NCI-H2107 (cell line): ENCODE data around the gene SLC4A3.

Experiments used
- DNase-seq: peaks from one replicate; lab custom pipeline; 2025; lab: John Stamatoyannopoulos, UW

Gene SLC4A3

GRCh38 chr2:219631904-219632759 lies 4.7 kb downstream of the SLC4A3 start:
- DNase-seq, result no peak

GRCh38 chr2:219632760-219633105 lies 5.3 kb downstream of the SLC4A3 start:
- no peak for DNase-seq

- DNase-seq, result no peak
Measured at GRCh38 chr2:219633276-219634065, 6.0 kb downstream of the SLC4A3 start.

DNA sequence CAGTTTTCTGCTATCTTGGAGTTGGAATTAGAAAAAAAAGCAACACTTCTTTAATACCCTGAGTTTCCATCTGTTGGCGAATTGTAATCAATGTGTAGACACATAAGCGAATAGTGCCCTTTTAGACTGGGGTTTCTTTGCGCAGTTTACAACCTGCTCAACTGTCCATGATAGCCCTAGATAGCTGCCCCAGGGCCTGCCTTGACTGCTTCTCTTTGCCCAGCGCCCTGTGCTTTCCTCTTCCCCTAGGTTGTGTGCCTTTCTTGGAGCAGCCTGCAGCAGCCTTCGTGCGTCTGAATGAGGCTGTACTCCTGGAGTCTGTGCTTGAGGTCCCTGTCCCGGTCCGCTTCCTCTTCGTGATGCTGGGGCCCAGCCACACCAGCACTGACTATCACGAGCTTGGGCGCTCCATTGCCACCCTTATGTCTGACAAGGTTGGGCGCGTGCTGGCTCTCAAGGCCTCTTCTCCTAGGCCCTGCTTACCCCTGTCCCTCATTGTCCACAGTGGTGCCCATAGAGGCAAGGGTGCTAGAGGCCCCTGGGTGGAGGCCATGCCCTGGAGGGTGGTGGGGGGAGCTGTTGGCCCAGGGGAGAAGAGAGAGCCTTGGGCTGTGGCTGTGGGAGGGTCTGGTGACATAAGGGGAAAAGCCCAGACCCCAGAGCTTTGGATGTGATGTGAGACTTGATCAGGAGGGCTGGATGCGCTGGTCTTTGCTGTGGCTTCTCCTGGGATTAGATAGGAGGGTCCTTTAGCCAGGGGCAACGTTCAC lies 6.9 kb downstream of the SLC4A3 start:
- DNase-seq, result no peak

DNA sequence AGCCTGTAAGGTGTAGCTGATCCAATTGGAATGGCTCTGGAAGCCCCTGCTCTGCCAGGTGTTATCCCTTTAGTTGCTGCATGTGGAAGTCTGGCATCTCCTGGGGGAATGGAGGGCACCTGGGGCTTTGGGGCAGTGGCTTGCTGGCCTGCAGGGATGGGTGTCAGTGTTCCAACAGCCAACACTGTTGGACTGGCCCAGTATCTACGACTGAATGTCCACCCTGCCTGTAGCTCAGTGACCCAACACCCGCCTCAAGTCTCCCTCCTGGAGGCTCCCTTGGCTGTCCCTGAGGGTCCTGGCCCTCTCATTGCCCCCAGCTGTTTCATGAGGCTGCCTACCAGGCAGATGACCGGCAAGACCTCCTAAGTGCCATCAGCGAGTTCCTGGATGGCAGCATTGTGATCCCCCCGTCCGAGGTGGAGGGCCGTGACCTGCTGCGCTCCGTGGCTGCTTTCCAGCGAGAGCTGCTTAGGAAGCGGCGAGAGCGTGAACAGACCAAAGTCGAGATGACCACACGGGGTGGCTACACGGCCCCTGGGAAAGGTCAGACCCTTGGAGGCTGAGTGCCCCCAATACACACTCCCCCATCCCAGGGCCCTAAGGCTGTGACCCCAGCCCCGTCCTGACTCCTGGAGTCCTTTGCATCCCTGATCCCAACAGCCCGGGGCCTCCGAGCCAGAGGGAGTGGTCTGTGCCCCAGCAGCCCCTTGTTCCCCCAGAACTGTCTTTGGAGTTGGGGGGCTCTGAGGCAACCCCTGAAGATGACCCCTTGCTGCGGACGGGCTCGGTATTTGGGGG lies 7.7 kb downstream of the SLC4A3 start:
- no peak for DNase-seq

- no peak for DNase-seq
Measured at GRCh38 chr2:219636144-219636915, 8.9 kb downstream of the SLC4A3 start.

DNA sequence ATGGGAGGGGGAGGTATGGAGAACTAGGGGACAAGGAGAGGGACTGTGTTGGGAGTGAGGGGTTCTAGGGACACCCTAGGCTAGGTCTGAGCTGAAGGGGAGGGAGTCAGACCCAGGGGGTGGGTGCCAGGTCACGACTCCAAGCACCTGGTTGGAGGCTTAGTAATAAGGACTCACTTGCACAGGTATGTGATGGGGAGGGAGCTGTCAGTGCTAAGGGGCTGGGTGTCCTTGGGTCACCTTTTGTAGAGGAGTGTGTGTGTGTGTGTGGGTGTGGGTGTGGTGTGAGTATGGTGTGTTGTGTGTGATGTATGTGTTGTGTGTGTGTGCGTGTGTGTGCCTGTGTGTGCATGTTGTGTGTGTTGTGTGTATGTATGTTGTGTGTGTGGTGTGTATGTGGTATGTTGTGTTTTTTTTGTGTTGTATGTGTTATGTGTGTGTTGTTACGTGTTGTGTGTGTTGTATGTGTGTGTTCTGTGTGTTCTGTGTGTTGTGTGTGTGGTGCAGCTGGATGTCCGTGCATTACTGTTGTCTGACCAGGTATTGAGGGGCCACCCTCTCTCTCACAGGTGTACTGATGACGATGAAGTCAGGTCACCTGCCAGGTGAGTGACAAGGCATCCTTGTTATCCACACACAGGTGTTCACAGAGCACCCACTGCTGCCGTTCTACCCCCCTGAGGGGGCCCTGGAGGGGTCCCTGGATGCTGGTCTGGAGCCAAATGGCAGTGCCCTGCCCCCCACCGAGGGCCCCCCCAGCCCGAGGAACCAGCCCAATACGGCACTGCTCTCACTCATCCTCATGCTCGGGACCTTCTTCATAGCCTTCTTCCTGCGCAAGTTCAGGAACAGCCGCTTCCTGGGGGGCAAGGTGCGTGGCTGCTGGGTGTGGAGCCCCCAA lies 9.8 kb downstream of the SLC4A3 start:
- DNase-seq, result no peak

- DNase-seq, result no peak
Measured at GRCh38 chr2:219637842-219638185, 10.4 kb downstream of the SLC4A3 start.

GRCh38 chr2:219638217-219638947 lies 11.0 kb downstream of the SLC4A3 start:
- no peak for DNase-seq

GRCh38 chr2:219638948-219639755 lies 11.7 kb downstream of the SLC4A3 start:
- DNase-seq, result no peak

DNA sequence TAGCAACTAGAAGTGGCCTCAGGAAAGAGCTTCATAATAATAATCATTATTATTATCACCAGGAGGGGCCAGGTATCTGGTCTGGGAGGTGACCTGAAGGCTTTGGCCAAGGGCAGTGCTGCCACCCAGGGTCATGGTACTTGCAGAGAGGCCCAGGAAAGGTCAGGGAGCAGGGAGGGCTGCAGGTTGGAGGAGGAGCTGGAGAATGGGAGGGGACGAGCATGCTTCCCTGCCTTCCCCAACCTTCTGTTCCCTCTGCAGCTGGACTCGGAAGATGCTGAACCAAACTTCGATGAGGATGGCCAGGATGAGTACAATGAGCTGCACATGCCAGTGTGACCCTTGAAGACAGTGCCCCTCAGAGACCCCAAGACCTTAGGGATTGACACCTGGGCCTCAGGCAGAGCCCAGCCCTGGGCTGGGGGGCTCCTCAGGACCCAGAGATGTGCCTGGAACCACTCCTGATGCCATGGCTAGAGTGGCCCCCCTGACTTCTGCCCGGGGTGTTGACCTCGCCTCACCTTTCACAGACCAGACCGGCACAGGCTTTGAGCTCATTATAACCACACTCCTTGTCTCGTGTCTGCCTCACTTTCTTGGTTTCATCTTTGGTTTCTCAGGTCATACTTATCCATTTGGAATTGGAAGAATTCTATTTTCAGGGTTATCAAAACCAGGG lies 14.1 kb downstream of the SLC4A3 start:
- DNase-seq, result no peak

GRCh38 chr2:219642069-219642454 lies 14.6 kb downstream of the SLC4A3 start:
- DNase-seq, result no peak

DNA sequence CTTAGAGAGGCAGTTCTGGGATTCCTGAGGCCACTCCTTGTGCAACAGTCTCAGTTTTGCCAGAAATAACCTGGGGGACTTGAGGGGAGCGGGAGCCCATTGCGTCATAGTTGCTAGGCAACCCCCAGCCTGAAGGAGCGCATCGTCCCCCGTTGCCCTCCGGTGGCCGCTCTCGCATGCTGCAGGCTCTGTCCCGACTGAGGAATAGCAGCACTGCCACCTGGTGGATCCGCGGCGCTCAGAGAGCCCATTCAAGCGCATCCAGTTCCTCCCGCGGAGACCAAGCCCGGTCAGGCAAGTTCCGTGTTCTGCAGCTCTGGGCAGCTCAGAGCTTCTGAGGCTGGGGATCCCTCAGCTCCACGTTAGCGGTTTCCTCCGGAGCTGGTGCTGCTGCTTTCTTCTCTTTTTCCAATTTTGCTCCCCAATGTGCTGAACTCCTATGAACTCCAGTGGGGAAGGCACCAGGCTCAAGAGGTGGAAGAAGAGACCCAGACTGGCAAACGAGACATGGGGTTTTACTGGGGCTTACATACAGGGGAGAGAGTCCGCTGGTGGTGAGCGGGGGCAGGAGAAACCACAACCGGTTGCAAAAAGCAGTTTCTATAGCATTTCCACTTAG lies 15.1 kb downstream of the SLC4A3 start:
- DNase-seq, result peak; percentile 87

DNA sequence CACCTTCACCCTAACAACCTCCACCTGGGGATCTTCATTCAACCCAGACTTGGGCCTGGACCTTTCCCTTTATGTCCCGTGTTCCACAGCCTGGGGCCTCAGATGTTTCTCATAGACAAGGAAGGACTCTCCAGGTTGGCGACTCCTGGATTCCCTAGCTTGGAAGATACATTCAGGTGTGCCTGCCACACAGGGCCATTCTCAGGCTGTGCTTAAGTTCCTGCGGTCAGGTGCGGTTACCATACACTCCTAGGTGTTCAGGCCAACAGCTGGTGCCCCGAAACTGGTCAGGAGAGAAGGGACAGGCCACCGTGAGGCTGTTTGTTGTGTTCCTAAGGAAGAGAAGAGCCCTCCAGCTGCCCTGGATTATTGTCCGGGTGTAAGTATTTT lies 15.6 kb downstream of the SLC4A3 start:
- no peak for DNase-seq

DNA sequence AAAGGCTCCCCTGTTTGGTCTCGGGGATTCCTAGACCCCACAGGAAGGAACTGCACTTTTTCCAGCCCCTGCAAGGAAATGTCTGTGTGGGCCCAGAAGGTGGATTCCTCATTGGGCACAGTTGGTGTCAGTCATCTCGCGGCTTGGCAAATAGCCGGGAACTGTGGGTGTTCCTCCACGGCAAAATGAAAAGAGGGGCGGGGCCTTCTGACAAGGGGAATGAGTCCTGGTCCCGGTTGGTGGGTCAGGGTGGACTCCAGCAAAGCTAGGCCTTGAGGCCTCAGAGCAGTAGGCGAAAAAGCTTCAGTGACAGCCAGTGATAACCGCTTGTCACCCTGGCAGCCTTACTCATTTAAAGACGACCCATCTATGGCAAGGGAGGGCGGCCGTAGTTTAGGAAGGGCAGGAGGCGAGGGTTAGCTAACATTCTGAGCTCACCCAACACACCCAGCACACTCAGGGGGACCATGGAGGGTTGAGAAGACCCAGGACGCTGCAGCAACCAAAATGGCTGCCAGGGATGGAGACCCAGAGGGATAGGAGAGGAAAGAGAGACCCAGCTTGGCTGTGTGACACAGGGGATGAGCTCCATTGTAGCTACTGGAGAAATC lies 16.5 kb downstream of the SLC4A3 start:
- DNase-seq, result no peak

- no peak for DNase-seq
Measured at GRCh38 chr2:219644801-219645480, 17.5 kb downstream of the SLC4A3 start.
